GM18505 (cell line): ENCODE results near the gene PIEZO2.

Experiments
- ATAC-seq: cut with Tn5 transposase; IDR thresholded peaks from one replicate; pipeline ENCODE4 v1.9.1; 2021; ENCODE audit not compliant: unreplicated experiment
- POLR2A ChIP-seq: IDR thresholded peaks from 4 replicates; pipeline ENCODE4 v1.6.1; 2011; ENCODE audit warnings: borderline replicate concordance; ENCODE audit not compliant: insufficient read depth, insufficient read length; ENCODE audit errors: extremely low read depth

Gene PIEZO2

DNA sequence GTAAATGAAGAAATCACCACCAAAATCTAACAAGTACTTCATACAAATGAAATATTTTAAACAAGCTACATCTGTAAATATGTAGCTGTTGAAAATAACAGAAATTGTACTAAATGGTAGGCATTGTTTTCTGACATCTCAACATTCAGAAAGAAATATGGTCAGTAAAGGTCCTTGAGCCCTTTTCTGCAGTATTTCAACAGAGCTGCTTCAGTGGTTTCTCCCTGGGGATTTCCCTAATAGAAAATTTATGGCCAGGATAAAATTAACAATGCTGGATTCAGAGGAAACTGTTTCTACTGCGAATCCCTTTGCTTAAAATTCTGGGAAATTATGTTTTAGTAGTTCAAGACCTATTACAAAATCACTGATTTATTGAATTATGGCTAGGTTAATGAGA, 256.6 kb downstream of the PIEZO2 start:
- ATAC-seq: no peak

GRCh38 chr18:10890022-10890421, 259.3 kb downstream of the PIEZO2 start:
- ATAC-seq: no peak

More for the DNA sequence above, 256.6 kb downstream of the PIEZO2 start:
- no peak for TF ChIP-seq POLR2A

GRCh38 chr18:10878703-10879102, 270.7 kb downstream of the PIEZO2 start:
- no peak for TF ChIP-seq POLR2A
- peak; percentile 87 for ATAC-seq

More at GRCh38 chr18:10890022-10890421, 259.3 kb downstream of the PIEZO2 start:
- no peak for TF ChIP-seq POLR2A

DNA sequence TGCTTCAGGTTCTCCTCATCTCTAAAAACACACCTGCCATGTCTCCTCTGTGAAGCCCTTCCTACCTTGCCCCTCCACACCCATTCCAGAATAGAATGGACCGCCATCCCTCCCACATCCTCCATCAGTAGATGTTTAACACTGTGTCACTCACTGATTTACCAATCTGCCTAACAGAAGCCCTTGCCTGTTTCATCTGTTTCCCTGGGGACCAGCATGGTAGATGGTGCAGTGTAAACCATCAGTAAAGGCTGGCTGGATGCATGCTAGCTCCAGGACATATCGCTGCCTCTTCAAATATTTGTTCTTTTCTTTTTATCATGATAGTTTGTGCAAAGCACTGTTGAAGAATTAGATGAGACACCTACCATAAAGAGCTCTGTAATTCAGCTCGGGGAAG, 271.4 kb downstream of the PIEZO2 start:
- ATAC-seq: no peak

GRCh38 chr18:10875811-10876210, 273.6 kb downstream of the PIEZO2 start:
- no peak for TF ChIP-seq POLR2A
- no peak for ATAC-seq

More for the DNA sequence above, 271.4 kb downstream of the PIEZO2 start:
- no peak for TF ChIP-seq POLR2A

DNA sequence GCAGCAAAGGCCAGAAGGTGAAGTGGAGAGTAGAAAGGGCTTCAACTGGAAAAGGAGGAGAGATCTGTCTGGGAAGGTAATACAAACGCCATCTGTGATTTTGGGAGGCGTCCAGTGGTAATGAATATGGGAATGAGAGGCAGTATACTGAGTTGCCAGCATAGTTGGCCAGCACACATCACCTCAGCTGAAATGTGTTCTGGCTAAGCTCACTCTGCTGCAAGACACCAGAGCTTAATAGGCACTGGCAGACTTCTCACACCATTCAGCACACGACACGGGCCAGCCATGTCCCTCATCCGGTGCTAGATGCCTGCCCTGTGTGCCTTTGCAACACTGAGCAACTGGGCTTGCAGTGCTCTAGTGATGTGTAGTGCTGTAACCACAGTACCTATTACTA, 277.1 kb downstream of the PIEZO2 start:
- ATAC-seq: no peak
- no peak for TF ChIP-seq POLR2A

DNA sequence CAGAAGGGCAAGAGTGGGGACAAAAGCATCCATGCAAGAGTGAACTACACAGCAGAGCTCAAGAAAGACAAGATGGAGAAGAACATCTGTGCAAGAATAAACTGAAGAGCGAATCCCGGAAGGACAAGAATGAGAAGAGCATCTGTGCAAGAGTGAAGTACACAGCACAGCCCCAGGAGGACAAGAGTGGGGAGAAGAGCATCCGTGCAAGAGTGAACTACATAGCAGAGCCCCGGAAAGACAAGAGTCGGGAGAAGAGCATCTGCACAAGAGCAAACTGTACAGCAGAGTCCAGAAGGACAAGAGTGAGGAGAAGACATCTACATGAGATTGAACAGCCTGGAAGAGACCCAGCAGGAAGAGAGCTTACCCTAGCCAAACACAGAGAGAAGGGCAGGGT, 284.6 kb downstream of the PIEZO2 start:
- no peak for TF ChIP-seq POLR2A
- ATAC-seq: no peak

DNA sequence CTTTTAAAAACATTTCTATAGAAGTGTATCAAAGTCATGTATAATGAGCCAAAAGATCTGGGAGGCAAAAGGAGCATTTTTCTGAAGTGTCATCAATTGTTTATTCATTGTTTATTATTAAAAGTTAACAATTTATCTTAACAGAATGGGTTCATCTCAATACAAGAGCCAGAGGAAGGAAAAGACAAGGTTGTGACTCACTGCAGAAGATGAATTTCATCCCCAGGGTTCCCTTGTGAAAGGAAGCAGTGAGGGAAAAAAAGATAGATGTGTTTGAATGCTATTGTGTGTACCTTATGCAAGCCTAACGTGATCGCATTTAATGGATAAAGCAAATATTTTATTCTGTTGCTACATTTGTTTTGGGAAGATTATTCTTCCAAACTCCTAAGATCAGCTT, 286.3 kb downstream of the PIEZO2 start:
- TF ChIP-seq POLR2A: no peak
- ATAC-seq: no peak

DNA sequence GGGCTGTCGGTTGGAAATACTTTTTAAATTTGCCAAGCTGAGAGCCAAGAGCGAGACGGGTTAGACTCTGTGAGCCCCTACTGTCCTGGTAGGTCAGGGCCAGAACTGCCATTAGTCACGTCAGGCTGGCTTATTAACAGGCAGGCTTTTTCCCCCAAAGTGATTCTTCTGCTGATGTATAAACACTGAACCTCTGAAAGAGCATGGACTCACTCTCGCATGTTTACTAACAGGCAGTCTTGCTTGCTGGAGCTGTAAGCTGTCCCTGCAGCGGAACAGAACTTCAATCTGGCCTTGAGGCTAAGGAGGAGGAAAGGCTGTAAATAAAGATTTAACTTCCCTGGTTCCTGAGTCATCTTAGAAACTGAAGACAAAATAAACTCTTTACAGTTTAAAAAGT, 288.4 kb downstream of the PIEZO2 start:
- no peak for ATAC-seq
- no peak for TF ChIP-seq POLR2A

DNA sequence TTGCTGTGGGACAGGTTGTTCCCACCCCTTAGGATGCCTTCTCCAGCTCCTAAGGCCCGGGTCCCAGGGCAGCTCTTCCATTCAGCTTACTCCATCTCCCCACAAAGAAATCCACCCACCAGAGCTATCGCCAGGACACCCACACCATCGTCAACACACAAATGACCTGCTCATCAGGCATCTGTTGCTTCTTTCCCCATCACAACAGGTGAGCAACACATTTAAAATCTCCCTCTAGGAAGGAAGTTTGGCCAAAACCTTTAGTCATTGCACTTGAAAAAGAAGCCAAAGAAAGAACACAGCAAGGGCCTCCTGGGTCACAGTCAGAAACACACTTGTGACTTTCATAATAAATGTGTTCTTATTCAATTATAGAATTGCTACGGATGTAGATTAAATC, 289.0 kb downstream of the PIEZO2 start:
- ATAC-seq: no peak

DNA sequence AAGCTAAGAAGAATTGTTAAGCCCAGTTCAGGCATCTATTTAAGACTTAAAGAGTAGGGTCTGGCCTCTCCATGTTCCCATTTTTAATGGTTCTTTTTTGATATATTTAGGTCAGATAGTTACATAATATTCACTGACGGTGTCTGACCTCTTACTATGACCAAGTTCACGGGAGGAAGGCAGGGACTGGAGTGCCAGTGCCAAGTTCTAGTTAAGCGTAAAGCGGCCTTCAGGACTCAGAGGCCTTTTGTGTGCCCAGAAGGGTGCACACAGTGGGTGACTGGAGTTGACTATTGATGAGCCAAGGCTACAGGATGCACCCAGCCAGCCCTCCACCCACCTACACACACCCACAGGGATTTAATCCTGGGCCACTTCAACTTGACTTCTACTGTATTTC, 290.9 kb downstream of the PIEZO2 start:
- TF ChIP-seq POLR2A: no peak
- ATAC-seq: no peak

More for the DNA sequence above, 289.0 kb downstream of the PIEZO2 start:
- no peak for TF ChIP-seq POLR2A

GRCh38 chr18:10856132-10856531, 293.2 kb downstream of the PIEZO2 start:
- no peak for ATAC-seq
- no peak for TF ChIP-seq POLR2A

DNA sequence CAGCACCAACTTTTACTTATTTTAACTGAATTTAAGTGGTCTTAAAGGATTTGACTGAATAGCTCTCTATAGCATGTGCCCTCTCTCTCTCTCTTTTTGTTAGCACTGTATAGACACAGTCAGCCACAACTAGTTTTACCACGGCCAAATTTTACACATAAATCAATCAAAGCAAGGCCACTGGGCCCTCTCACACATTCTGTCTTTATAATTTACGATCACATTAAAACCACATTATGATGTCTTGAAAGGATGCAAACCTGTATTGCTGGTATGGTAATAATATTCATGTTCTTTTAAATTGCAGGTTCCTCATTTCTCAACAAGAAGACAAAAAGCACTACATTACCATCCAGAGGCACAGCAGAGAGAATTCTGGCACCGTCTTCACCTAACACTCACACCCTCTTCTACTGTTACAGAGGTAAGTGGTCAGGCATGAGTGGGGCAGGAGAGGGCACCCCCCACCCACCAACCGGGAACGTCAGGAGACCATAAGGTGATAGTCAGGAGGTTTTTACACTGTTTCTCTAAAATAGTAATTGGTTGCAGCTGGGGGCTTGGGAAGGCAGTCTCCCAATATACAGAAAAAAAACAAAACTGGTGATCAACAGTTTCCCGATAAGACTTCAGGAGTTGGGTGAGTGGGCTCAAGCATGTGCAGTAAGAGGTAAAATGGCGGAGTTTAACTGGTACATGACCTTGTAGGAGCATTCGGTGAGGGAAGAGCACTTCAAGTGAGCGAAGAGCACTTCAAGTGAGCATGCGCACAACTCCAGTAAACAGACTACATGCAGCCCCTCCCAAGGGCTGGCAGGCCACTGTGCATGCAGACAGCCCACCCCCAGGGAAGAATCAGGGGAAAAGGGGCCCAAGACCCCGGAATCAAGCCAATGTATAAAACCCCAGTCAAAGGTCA, 296.7 kb downstream of the PIEZO2 start:
- ATAC-seq: no peak
- TF ChIP-seq POLR2A: no peak

DNA sequence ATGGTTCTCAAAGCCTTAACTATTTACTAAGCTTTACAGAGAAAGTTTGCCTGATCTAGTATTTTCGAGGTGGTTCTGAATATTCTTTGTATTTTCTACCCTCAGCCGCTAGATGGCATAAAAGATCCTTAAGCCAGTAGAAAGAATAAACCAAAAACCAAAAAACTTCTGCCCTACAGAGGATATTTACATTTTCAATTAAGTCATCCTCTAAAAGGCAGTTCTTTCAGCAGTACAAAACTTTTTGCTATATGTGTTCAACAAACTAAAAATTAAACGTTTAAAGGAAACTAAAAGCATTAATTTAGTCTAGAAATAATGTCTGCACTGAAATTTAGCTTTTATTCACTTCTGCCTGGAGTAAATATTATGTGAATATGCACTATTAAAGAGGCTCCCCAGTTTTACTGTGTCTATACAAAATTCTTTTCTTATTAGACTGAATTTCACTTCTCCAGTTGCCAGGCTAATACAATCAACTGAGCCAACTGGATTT, 297.5 kb downstream of the PIEZO2 start:
- no peak for TF ChIP-seq POLR2A
- ATAC-seq: no peak
